HL-60 (cell line): Measurements from ENCODE around the gene PNMA8B.

Experiments used
- CTCF ChIP-seq: IDR thresholded peaks from one replicate; pipeline ENCODE4 v1.5.1; 2011; ENCODE audit warnings: low read length, control low read depth, inconsistent platforms; ENCODE audit not compliant: insufficient read depth
- GABPA ChIP-seq: IDR thresholded peaks from 2 replicates; pipeline ENCODE4 v1.6.1; 2012; ENCODE audit warnings: low read depth
- POLR2AphosphoS5 ChIP-seq: IDR thresholded peaks from 2 replicates; pipeline ENCODE4 v1.6.1; 2012; ENCODE audit warnings: low read depth
- REST ChIP-seq: IDR thresholded peaks from 2 replicates; pipeline ENCODE4 v1.6.1; 2012; ENCODE audit warnings: low read depth; ENCODE audit not compliant: insufficient replicate concordance

GRCh38 chr19:46495786-46496099 is at the start of gene PNMA8B:
- TF ChIP-seq CTCF (no peak), REST (no peak), POLR2AphosphoS5 (no peak), GABPA (no peak)
